ENCODE measurements around the gene TMEM9B. TPM values are rescaled to one million over a fixed set of nuclear protein-coding genes. Genes with fewer than 3 reads are reported as not detected.

The TMEM9B gene
- total RNA-seq, 2 donors from 2014 or later = 19.4 to 62.5 TPM

DNA sequence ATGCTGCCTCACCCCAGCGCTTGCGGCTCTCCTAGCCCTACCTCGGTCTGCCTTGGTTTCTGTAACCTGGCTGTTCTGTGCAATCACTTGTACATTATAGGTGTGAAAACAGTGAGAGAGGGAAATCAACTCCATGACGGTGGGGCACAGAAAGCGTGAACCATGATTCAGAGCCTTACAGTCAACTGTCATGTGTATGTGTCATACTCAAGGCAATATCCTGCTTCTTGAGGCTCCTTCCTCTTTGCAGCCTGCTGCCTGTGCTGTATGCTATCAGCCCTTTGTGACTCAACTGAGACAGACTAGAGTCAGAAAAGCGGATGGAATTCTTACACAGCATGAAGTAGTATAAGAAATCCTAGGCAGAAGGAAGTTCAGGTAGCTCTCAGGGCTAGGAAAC, 37.5 kb upstream of the TMEM9B start:
- intact Hi-C loops (cut with DNase I) = no loop called here

DNA sequence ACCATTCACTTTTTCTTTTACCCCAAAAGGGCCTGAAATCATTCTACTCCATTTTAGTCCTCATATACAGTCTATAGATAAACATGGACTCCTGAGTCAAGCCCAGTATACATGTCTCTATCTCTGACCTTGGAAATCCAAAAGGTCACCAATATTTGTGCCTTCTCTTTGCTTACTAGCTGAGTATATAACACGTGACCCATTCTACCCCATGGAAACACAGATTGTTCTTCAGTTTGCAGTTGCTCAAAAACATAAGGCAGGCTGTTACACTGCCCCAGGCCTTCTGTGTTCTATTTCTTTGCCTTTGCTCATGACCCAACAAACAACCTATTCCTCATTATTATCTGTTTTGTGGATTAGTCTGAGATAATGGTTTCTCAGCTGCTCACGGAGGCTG, 33.8 kb upstream of the TMEM9B start:
- Histone ChIP-seq H3K9me3 (no peaks in the 10 kb centered on the region), H3K36me3 (replicated peaks in 1 of 2; ENCODE audit: insufficient read depth in 1 of 2, low read depth in 2 of 2) (no peaks in the 10 kb centered on the region), H3K4me3 (no peak overlapping the region), H3K27me3 (peaks cover 0 to 15% of the 10 kb centered on the region in 2 donors), H3K27ac (no peak overlapping the region), H3K4me1 (peaks cover 2% of the 10 kb centered on the region)
- 72 to 84% methylated on average over 2 of the region's 2 CpGs for WGBS, 2 donors
- ATAC-seq (no peak), DNase-seq (no peak)
- TF ChIP-seq CTCF (IDR thresholded peaks at IDR 0.05) = no peak
- no peak for TF ChIP-seq POLR2A (IDR thresholded peaks at IDR 0.05)
- intact Hi-C loops (cut with DNase I) = no loop called here

More for the DNA sequence above, 37.5 kb upstream of the TMEM9B start:
- TF ChIP-seq CTCF (IDR thresholded peaks at IDR 0.05) (no peak), POLR2A (IDR thresholded peaks at IDR 0.05) (no peak)
- Histone ChIP-seq H3K4me1 (peaks cover 17% of the 10 kb centered on the region), H3K9me3 (no peaks in the 10 kb centered on the region), H3K27ac (no peak overlapping the region), H3K4me3 (no peak overlapping the region), H3K36me3 (replicated peaks in 1 of 2; ENCODE audit: insufficient read depth in 1 of 2, low read depth in 2 of 2) (no peaks in the 10 kb centered on the region), H3K27me3 (peaks cover 0 to 17% of the 10 kb centered on the region in 2 donors)
- DNase-seq = peak in 1 of 4 donors; percentile 38
- 64 to 65% methylated on average over 6 of the region's 6 CpGs for WGBS, 2 donors
- no peak for ATAC-seq

DNA sequence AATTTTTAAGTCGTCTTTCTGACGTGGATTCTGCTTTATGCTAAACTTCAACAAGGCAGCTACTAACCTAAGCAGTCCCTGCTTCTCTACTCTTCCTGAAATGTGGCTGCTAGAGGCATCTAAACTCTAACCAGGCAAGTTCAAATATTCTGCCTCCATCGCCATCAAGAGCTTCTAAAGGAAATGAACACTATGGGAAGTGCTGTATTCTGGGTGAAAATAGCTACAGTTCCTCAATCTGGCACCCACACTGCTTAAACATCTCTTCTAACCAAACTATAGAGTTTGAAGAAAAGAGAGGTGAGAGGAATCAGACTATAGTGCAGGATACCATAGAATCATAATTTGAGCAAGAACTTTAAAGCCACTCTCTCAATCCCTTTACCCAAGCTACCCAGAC, 33.2 kb upstream of the TMEM9B start:
- H3K27me3 ChIP-seq = peaks cover 0 to 11% of the 10 kb centered on the region in 2 donors
- H3K27ac ChIP-seq = no peak overlapping the region
- no peaks in the 10 kb centered on the region for H3K4me1 ChIP-seq
- WGBS, 2 donors = 79 to 91% methylated on average over 3 of the region's 3 CpGs
- no peaks in the 10 kb centered on the region for H3K36me3 ChIP-seq (replicated peaks in 1 of 2; ENCODE audit: insufficient read depth in 1 of 2, low read depth in 2 of 2)
- no peaks in the 10 kb centered on the region for H3K9me3 ChIP-seq
- no peak overlapping the region for H3K4me3 ChIP-seq
- no peak for DNase-seq
- intact Hi-C loops (cut with DNase I) = no loop called here
- ATAC-seq = no peak
- TF ChIP-seq CTCF (IDR thresholded peaks at IDR 0.05) = no peak
- no peak for TF ChIP-seq POLR2A (IDR thresholded peaks at IDR 0.05)

- WGBS, 2 donors = 58 to 64% methylated on average over 1 of the region's 1 CpG
- intact Hi-C loops (cut with DNase I) = no loop called here
These were observed 25.2 kb upstream of the TMEM9B start for GRCh38 chr11:8989453-8989852.

More at GRCh38 chr11:8989453-8989852, 25.2 kb upstream of the TMEM9B start:
- no peaks in the 10 kb centered on the region for H3K9me3 ChIP-seq
- TF ChIP-seq POLR2A (IDR thresholded peaks at IDR 0.05) (no peak), CTCF (IDR thresholded peaks at IDR 0.05) (no peak)
- ATAC-seq (no peak), DNase-seq (no peak)
- no peaks in the 10 kb centered on the region for H3K36me3 ChIP-seq (replicated peaks in 1 of 2; ENCODE audit: insufficient read depth in 1 of 2, low read depth in 2 of 2)
- H3K27ac ChIP-seq = no peak overlapping the region
- no peaks in the 10 kb centered on the region for H3K4me1 ChIP-seq
- H3K27me3 ChIP-seq = no peaks in the 10 kb centered on the region
- H3K4me3 ChIP-seq = no peak overlapping the region
